ENCODE measurements around the gene AMOTL2. TPM values are rescaled to one million over a fixed set of nuclear protein-coding genes. Genes with fewer than 3 reads are reported as not detected.
A peak's percentile ranks its signal among the peaks of the same experiment; 100 is the strongest.

Gene AMOTL2
- total and polyA plus RNA-seq, 4 donors, result 54.7 to 82.9 (median 73.3) TPM

- Histone ChIP-seq H3K36me3 (ENCODE audit: control insufficient read depth, insufficient read depth, low read length) (no peaks in the 10 kb centered on the region), H3K4me1 (ENCODE audit: control insufficient read depth, insufficient read depth, low read length) (peaks cover 7% of the 10 kb centered on the region), H3K9me3 (ENCODE audit: control insufficient read depth, insufficient read depth, low read length) (no peaks in the 10 kb centered on the region), H3K4me3 (ENCODE audit: low read depth, low read length) (no peak overlapping the region), H3K27ac (ENCODE audit: low read depth, low read length) (no peak overlapping the region), H3K27me3 (ENCODE audit: control insufficient read depth, insufficient read depth, low read length) (no peaks in the 10 kb centered on the region)
- DNase-seq (ENCODE audit: low read depth in 4 of 6, low spot score in 6 of 6), result no peak
- 90% methylated on average over 8 of the region's 10 CpGs for WGBS (ENCODE audit: insufficient coverage)
Measured at GRCh38 chr3:134323966-134324962, 50.0 kb downstream of the AMOTL2 start.

GRCh38 chr3:134322286-134322685 lies 52.0 kb downstream of the AMOTL2 start:
- no peak for DNase-seq (ENCODE audit: low read depth in 4 of 6, low spot score in 6 of 6)
- H3K4me3 ChIP-seq (ENCODE audit: low read depth, low read length), result no peak overlapping the region

GRCh38 chr3:134320749-134321148 lies 53.5 kb downstream of the AMOTL2 start:
- Histone ChIP-seq H3K9me3 (ENCODE audit: control insufficient read depth, insufficient read depth, low read length) (no peaks in the 10 kb centered on the region), H3K4me1 (ENCODE audit: control insufficient read depth, insufficient read depth, low read length) (peaks cover under 1% of the 10 kb centered on the region), H3K27ac (ENCODE audit: low read depth, low read length) (no peak overlapping the region), H3K36me3 (ENCODE audit: control insufficient read depth, insufficient read depth, low read length) (no peaks in the 10 kb centered on the region), H3K4me3 (ENCODE audit: low read depth, low read length) (no peak overlapping the region), H3K27me3 (ENCODE audit: control insufficient read depth, insufficient read depth, low read length) (no peaks in the 10 kb centered on the region)
- WGBS (ENCODE audit: insufficient coverage), result 72% methylated on average over 4 of the region's 6 CpGs
- no peak for DNase-seq (ENCODE audit: low read depth in 4 of 6, low spot score in 6 of 6)

More at GRCh38 chr3:134322286-134322685, 52.0 kb downstream of the AMOTL2 start:
- Histone ChIP-seq H3K27ac (ENCODE audit: low read depth, low read length) (no peak overlapping the region), H3K27me3 (ENCODE audit: control insufficient read depth, insufficient read depth, low read length) (no peaks in the 10 kb centered on the region), H3K4me1 (ENCODE audit: control insufficient read depth, insufficient read depth, low read length) (peaks cover 5% of the 10 kb centered on the region), H3K36me3 (ENCODE audit: control insufficient read depth, insufficient read depth, low read length) (no peaks in the 10 kb centered on the region), H3K9me3 (ENCODE audit: control insufficient read depth, insufficient read depth, low read length) (no peaks in the 10 kb centered on the region)
- no CpG with 5 or more reads among the region's 1 CpG for WGBS (ENCODE audit: insufficient coverage)

- Histone ChIP-seq H3K9me3 (ENCODE audit: control insufficient read depth, insufficient read depth, low read length) (no peaks in the 10 kb centered on the region), H3K27me3 (ENCODE audit: control insufficient read depth, insufficient read depth, low read length) (no peaks in the 10 kb centered on the region), H3K4me3 (ENCODE audit: low read depth, low read length) (no peak overlapping the region), H3K4me1 (ENCODE audit: control insufficient read depth, insufficient read depth, low read length) (peaks cover 6% of the 10 kb centered on the region), H3K36me3 (ENCODE audit: control insufficient read depth, insufficient read depth, low read length) (no peaks in the 10 kb centered on the region), H3K27ac (ENCODE audit: low read depth, low read length) (no peak overlapping the region)
- DNase-seq (ENCODE audit: low read depth in 4 of 6, low spot score in 6 of 6), result no peak
- WGBS (ENCODE audit: insufficient coverage), result no CpG with 5 or more reads among the region's 2 CpGs
Measured at GRCh38 chr3:134319931-134320330, 54.3 kb downstream of the AMOTL2 start.

- no CpG with 5 or more reads among the region's 2 CpGs for WGBS (ENCODE audit: insufficient coverage)
- Histone ChIP-seq H3K36me3 (ENCODE audit: control insufficient read depth, insufficient read depth, low read length) (no peaks in the 10 kb centered on the region), H3K27ac (ENCODE audit: low read depth, low read length) (no peak overlapping the region), H3K4me1 (ENCODE audit: control insufficient read depth, insufficient read depth, low read length) (peaks cover 23% of the 10 kb centered on the region), H3K4me3 (ENCODE audit: low read depth, low read length) (no peak overlapping the region), H3K27me3 (ENCODE audit: control insufficient read depth, insufficient read depth, low read length) (peaks cover 14% of the 10 kb centered on the region), H3K9me3 (ENCODE audit: control insufficient read depth, insufficient read depth, low read length) (no peaks in the 10 kb centered on the region)
- no peak for DNase-seq (ENCODE audit: low read depth in 4 of 6, low spot score in 6 of 6)
Measured at GRCh38 chr3:134318166-134318565, 56.1 kb downstream of the AMOTL2 start.

- Histone ChIP-seq H3K27me3 (ENCODE audit: control insufficient read depth, insufficient read depth, low read length) (peaks cover 18% of the 10 kb centered on the region), H3K4me1 (ENCODE audit: control insufficient read depth, insufficient read depth, low read length) (peaks cover 31% of the 10 kb centered on the region), H3K4me3 (ENCODE audit: low read depth, low read length) (no peak overlapping the region), H3K9me3 (ENCODE audit: control insufficient read depth, insufficient read depth, low read length) (no peaks in the 10 kb centered on the region), H3K36me3 (ENCODE audit: control insufficient read depth, insufficient read depth, low read length) (no peaks in the 10 kb centered on the region), H3K27ac (ENCODE audit: low read depth, low read length) (no peak overlapping the region)
- DNase-seq (ENCODE audit: low read depth in 4 of 6, low spot score in 6 of 6), result no peak
- WGBS (ENCODE audit: insufficient coverage), result 88% methylated on average over 4 of the region's 6 CpGs
Measured at GRCh38 chr3:134317106-134317947, 56.9 kb downstream of the AMOTL2 start.

- 69% methylated on average over 12 of the region's 14 CpGs for WGBS (ENCODE audit: insufficient coverage)
- DNase-seq (ENCODE audit: low read depth in 4 of 6, low spot score in 6 of 6), result peak in 1 of 6 donors; percentile 48
Measured at GRCh38 chr3:134315286-134316106, 58.8 kb downstream of the AMOTL2 start.

GRCh38 chr3:134314588-134315285 lies 59.5 kb downstream of the AMOTL2 start:
- Histone ChIP-seq H3K27ac (ENCODE audit: low read depth, low read length) (peak overlapping the region; percentile 58), H3K4me1 (ENCODE audit: control insufficient read depth, insufficient read depth, low read length) (peaks cover 36% of the 10 kb centered on the region), H3K27me3 (ENCODE audit: control insufficient read depth, insufficient read depth, low read length) (peaks cover 22% of the 10 kb centered on the region), H3K9me3 (ENCODE audit: control insufficient read depth, insufficient read depth, low read length) (no peaks in the 10 kb centered on the region), H3K4me3 (ENCODE audit: low read depth, low read length) (no peak overlapping the region), H3K36me3 (ENCODE audit: control insufficient read depth, insufficient read depth, low read length) (no peaks in the 10 kb centered on the region)
- no peak for DNase-seq (ENCODE audit: low read depth in 4 of 6, low spot score in 6 of 6)
- WGBS (ENCODE audit: insufficient coverage), result 83% methylated on average over 6 of the region's 6 CpGs

More at GRCh38 chr3:134315286-134316106, 58.8 kb downstream of the AMOTL2 start:
- Histone ChIP-seq H3K27me3 (ENCODE audit: control insufficient read depth, insufficient read depth, low read length) (peaks cover 22% of the 10 kb centered on the region), H3K4me3 (ENCODE audit: low read depth, low read length) (no peak overlapping the region), H3K36me3 (ENCODE audit: control insufficient read depth, insufficient read depth, low read length) (no peaks in the 10 kb centered on the region), H3K27ac (ENCODE audit: low read depth, low read length) (peak overlapping the region; percentile 58), H3K9me3 (ENCODE audit: control insufficient read depth, insufficient read depth, low read length) (no peaks in the 10 kb centered on the region), H3K4me1 (ENCODE audit: control insufficient read depth, insufficient read depth, low read length) (peaks cover 36% of the 10 kb centered on the region)

Measured in spinal cord (tissue), 10 donors.